ENCODE data around the gene IFNG.

Gene IFNG

GRCh38 chr12:68199127-68199526 is 39.6 kb upstream of the IFNG start:
- TF ChIP-seq ARNTL (CRISPR knock-in tag; IDR thresholded peaks at IDR 0.05; ENCODE audit: borderline replicate concordance, low read depth) (no peak), ZFP3 (CRISPR knock-in tag; IDR thresholded peaks at IDR 0.05) (no peak), ZNF70 (CRISPR knock-in tag; IDR thresholded peaks at IDR 0.05) (no peak), ZNF565 (CRISPR knock-in tag; conservative IDR thresholded peaks at IDR 0.05; ENCODE audit: low read depth) (no peak)
- no peak for ATAC-seq

GRCh38 chr12:68198507-68199086 is 39.1 kb upstream of the IFNG start:
- ATAC-seq = no peak
- no peak for TF ChIP-seq TOX (CRISPR knock-in tag; IDR thresholded peaks at IDR 0.05; ENCODE audit: borderline replicate concordance)
- TF ChIP-seq OSR1 (CRISPR knock-in tag; IDR thresholded peaks at IDR 0.05) = no peak
- TF ChIP-seq PPARA (CRISPR knock-in tag; IDR thresholded peaks at IDR 0.05; ENCODE audit: borderline replicate concordance) = no peak
- TF ChIP-seq TCF4 (CRISPR knock-in tag; IDR thresholded peaks at IDR 0.05; ENCODE audit: borderline replicate concordance) = no peak
- no peak for TF ChIP-seq ZFP30 (CRISPR knock-in tag; IDR thresholded peaks at IDR 0.05)
- TF ChIP-seq ZNF70 (CRISPR knock-in tag; IDR thresholded peaks at IDR 0.05) = no peak
- no peak for TF ChIP-seq BACH2 (CRISPR knock-in tag; IDR thresholded peaks at IDR 0.05; ENCODE audit: borderline replicate concordance)
- TF ChIP-seq CREB5 (CRISPR knock-in tag; IDR thresholded peaks at IDR 0.05; ENCODE audit: low read depth) = no peak
- no peak for TF ChIP-seq ISL1 (CRISPR knock-in tag; IDR thresholded peaks at IDR 0.05)
- TF ChIP-seq POU6F1 (CRISPR knock-in tag; IDR thresholded peaks at IDR 0.05; ENCODE audit: borderline replicate concordance, low read depth) = no peak
- no peak for TF ChIP-seq ZNF8 (CRISPR knock-in tag; IDR thresholded peaks at IDR 0.05)
- TF ChIP-seq ZNF565 (CRISPR knock-in tag; conservative IDR thresholded peaks at IDR 0.05; ENCODE audit: low read depth) = no peak

GRCh38 chr12:68190301-68190700 is 30.8 kb upstream of the IFNG start:
- ATAC-seq = no peak
- TF ChIP-seq ZNF565 (CRISPR knock-in tag; conservative IDR thresholded peaks at IDR 0.05; ENCODE audit: low read depth) (no peak), GLIS3 (CRISPR knock-in tag; IDR thresholded peaks at IDR 0.05) (no peak), RARB (CRISPR knock-in tag; IDR thresholded peaks at IDR 0.05) (no peak), TCF4 (CRISPR knock-in tag; IDR thresholded peaks at IDR 0.05; ENCODE audit: borderline replicate concordance) (no peak), PATZ1 (CRISPR knock-in tag; IDR thresholded peaks at IDR 0.05; ENCODE audit: borderline replicate concordance) (no peak), ZNF8 (CRISPR knock-in tag; IDR thresholded peaks at IDR 0.05) (no peak), ESRRG (CRISPR knock-in tag; IDR thresholded peaks at IDR 0.05) (no peak), ZNF70 (CRISPR knock-in tag; IDR thresholded peaks at IDR 0.05) (no peak), TOX (CRISPR knock-in tag; IDR thresholded peaks at IDR 0.05; ENCODE audit: borderline replicate concordance) (no peak)

- ATAC-seq = peak; percentile 36; the same call in 2 of the 3 replicates
- no peak for TF ChIP-seq ZFP30 (CRISPR knock-in tag; IDR thresholded peaks at IDR 0.05)
- no peak for TF ChIP-seq ZNF8 (CRISPR knock-in tag; IDR thresholded peaks at IDR 0.05)
- TF ChIP-seq BACH2 (CRISPR knock-in tag; IDR thresholded peaks at IDR 0.05; ENCODE audit: borderline replicate concordance) = no peak
- TF ChIP-seq ISL1 (CRISPR knock-in tag; IDR thresholded peaks at IDR 0.05) = 0 out of 2 replicates have a peak, but pooled peaks have one; percentile 8
- no peak for TF ChIP-seq CSDC2 (CRISPR knock-in tag; IDR thresholded peaks at IDR 0.05)
- no peak for TF ChIP-seq ZFP3 (CRISPR knock-in tag; IDR thresholded peaks at IDR 0.05)
- no peak for TF ChIP-seq ZC3H10 (CRISPR knock-in tag; IDR thresholded peaks at IDR 0.05)
Measured at GRCh38 chr12:68189821-68190242, 30.3 kb upstream of the IFNG start.

GRCh38 chr12:68185598-68185997 is 26.1 kb upstream of the IFNG start:
- ATAC-seq = no peak
- TF ChIP-seq TSHZ2 (CRISPR knock-in tag; IDR thresholded peaks at IDR 0.05) (no peak), CREB5 (CRISPR knock-in tag; IDR thresholded peaks at IDR 0.05; ENCODE audit: low read depth) (no peak), ARNTL (CRISPR knock-in tag; IDR thresholded peaks at IDR 0.05; ENCODE audit: borderline replicate concordance, low read depth) (no peak), RARB (CRISPR knock-in tag; IDR thresholded peaks at IDR 0.05) (no peak)

Measured in SK-N-SH treated with all-trans-retinoic acid at 6 μM for 48 hours (cell line).